GM18526 (cell line): Measurements from ENCODE around the gene HACL1.

ENCODE experiments used
- POLR2A ChIP-seq: IDR thresholded peaks from 3 replicates; pipeline ENCODE4 v1.6.1; 2011; ENCODE audit not compliant: insufficient read length; ENCODE audit errors: extremely low read depth

HACL1 gene

DNA sequence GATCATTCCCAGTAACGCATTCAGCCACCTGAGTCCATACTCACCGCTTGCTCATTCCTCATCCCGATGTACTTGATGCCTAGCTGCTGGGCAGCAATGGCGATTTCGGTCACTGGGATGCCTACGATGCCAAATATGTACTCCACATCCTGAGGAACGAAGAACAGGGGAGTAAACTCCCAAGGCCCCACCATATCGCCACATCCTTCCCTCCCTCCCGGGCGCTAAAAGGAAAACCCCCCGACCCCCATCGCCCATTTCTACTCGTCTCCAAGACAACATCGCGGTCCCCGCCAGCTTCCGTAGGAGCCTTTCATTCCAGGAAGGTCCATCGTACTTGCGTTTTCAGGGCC, 347 bp downstream of the HACL1 start:
- no peak for TF ChIP-seq POLR2A

DNA sequence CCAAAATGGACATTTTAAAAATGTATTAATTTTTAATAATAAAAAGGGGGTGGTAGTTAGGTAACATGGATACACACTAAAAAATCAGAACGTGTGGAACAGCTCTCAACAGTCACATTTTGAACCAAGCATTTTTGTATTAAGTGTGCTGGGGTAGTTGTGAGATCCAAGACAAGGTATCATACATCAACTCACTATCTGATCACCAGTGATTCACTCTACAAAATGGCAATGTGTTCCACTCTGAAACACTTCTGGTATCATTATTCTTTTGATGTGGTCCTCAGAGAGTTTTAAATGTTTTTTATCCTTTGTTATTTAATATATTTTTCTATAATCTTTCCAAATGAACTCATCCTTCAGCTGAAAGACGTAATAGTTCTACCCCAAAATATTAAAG, 5.4 kb downstream of the HACL1 start:
- no peak for TF ChIP-seq POLR2A

DNA sequence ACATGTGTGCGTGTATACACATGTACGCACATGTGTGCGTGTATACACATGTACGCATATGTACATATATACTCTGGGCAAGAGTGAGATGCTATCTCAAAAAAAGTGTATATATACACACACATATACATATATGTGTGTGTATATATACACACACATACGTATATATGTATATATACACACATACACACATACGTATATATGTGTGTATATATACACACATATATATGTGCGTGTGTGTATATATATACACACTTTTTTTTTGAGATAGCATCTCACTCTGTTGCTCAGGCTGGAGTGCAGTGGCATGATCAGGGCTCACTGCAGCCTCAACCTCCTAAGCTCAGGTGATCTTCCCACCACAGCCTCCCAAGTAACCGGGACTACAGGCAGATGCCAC, 8.4 kb downstream of the HACL1 start:
- no peak for TF ChIP-seq POLR2A

DNA sequence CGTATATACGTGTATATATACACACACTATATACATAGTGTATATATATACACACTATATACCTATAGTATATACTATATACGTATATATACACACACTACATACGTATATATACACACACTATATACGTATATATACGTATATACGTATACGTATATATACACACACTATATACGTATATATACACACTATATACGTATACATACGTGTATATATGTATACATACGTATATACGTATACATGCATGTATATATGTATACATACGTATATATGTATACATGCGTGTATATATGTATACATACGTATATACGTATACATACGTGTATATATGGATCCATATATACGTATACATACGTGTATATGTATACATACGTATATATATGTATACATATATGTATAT, 9.4 kb downstream of the HACL1 start:
- no peak for TF ChIP-seq POLR2A

DNA sequence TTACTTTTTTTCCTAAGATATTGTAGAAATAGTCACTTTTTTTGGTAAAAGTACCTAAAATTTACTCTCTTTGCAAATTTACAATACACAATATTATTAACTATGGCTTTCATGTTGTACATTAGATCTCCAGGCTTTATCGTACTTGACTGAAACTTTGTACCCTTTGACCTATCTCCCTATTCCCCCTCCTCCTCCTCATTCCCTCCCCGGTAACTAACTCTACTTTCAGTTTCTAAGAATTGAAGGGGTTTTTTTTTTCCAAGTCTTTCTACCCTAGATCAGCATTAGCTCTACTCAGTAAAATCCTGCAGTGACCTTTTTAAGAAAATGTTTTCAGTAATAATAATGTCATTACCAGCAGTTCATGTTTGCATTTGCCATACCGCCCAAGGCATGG, 10.1 kb downstream of the HACL1 start:
- TF ChIP-seq POLR2A: no peak

DNA sequence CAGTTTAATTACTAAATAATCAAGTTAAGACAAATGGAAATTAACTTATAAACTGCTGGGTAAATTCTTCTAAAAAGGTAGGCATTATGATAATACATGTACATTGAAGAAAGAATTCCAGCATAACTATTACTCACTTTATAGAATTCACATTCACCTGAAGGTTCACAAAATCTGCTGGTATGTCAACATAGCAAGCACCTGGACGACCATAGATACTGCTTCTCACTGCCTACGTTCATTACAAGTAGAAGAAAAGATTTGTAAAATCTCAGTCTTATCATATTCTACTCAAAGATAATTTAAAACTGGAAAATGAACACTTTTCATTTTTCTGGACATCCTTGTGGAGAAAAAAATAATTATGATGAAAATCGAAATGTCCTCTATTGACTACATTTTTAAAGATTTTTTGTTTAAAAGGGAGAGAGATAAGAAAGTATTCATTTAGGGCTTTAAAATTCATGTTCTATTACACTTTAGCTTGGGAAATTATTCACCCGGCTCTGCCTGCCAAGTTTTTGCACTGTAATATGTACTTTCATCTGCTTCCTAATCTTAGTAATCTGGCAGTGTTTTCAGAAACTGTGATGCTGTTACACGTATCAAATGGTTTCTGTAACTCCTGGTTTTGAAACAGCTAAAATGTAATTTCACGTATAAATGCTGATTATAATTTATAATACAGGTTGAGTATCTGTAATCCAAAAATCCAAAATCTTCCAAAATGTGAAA, 16.1 kb downstream of the HACL1 start:
- no peak for TF ChIP-seq POLR2A

DNA sequence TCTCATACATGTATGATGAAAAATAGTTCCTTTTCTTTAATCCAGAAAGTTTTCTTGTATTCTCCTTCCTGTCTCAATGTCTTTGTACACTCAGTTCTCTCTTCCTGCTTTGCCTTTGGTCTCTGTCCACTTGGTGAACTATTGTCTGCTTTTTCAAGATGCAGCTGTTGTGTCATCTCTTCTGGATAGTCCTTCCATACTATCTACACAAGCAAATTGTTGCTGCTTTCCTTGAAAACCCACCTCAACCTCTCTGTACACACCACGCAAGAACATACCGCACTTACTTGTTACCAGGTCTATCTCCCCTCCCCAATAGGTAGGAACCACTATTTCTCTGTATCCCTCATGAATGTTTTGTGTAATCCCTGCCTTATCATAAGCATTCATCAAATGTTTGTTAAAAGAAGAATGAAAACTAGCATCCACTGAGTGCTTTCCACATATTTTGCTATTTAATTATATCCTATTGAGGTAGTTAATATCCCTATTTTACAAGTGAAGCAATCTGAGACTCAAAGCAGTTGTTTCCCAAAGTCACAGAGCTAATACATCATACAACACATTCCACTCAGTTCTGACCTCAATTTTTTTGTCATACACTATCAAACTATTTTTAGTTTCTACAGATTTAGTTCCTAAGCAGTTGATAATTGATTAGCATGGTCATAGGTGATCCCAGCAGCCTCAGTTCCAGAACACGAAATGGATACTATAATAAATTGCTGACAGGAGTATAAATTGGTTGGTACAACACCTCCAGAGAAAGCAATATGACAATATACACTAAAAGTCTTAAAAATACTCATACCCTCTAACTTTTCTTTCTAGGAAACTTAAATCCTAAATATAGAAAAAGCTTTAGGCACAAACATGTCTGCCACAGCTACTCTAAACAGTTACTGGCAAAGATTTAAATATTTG, 19.6 kb downstream of the HACL1 start:
- no peak for TF ChIP-seq POLR2A

DNA sequence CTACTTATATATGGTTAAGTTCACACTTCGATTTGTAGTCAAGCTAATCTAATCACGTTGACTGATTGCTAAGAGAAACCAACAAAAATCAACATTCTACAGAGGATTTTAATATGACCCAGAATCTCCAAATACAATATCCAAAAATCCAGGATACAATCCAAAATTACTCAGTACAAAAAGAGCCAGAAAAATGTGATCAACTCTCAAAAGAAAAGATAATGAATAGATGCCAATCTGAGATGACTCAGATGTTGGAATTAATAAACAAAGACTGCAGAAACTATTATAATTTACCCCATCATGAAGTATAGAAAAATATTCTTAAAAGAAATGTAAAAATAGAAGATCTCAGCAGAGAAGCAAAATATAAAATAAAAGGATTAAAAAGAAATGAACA, 22.3 kb downstream of the HACL1 start:
- TF ChIP-seq POLR2A: no peak

DNA sequence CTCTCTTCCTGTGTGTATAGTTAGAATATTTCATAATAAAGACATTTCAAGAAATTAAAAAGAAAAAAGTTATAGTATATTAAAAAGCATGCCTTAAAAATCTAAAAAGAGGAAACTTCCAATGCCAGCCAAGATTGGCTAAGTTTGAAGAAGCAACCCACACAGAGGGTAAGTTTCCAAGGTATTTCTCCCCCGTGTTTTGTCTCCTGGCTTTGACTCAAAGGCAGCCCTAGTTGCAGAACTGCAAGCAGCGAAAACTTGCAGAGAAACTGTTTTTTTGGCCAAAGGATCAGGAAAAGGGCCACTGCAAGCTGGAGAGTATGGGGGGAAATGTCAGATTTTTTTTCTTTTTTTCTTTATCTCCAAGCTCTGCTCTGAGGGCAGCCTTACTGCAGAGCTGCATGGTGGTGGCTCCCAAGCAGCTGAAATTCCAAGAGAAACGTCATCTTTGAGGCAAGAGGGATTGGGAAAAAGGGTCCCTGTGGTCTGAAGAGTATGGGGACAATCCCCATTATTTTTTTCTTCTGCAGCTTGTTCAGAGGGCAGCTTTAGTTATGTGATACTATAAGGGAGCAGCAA, 23.0 kb downstream of the HACL1 start:
- TF ChIP-seq POLR2A: no peak

DNA sequence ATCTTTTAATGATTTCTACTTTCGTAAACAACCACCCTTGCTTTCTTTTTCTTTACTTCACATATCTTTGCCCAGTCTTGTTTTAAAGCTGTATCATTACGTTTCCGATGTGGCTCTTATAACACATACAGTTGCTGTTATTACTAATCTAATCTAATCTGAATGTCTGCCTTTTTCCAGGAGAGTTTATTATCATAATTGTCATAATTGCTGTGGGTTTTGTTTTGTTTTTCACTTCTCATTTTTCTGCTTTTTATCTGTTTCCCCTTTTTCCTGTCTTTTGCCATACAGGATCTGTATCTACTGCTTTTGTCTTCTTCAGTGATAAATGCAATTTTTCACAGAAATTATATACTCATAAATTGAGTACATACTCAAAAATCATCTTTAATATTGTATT, 24.9 kb downstream of the HACL1 start:
- no peak for TF ChIP-seq POLR2A

DNA sequence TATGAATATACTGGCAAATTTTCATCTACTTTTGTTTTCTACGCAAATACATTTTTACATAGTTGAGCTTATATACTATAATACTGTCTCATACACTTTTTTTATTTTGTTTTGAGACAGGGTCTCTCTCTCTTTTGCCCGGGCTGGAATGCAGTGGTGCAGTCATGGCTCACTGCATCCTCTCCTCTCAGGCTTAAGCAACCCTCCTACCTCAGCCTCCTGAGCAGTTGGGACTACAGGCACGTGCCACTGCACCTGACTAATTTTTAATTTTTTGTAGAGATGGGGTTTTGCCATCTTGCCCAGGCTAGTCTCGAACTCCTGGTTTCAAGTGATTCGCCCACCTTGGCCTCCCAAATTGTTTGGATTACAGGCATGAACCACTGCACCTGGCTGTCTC, 25.9 kb downstream of the HACL1 start:
- no peak for TF ChIP-seq POLR2A

DNA sequence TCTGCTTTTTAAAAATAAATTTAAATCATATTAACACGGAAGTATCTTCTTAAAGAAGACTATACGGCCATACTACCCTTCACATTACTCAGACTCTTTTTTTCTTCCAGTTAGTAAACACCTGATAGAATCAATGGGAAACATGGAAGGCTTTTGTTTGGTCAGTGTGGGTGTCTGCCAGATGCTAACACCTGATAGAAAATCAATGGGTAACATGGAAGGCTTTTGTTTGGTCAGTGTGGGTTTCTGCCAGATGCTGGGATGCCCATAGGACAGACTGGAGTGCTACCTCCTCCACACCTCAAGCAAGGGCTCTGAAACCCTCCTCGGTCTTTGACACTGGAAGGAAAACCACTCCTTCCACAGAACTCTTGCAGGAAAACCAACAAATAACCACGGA, 29.2 kb downstream of the HACL1 start:
- no peak for TF ChIP-seq POLR2A

DNA sequence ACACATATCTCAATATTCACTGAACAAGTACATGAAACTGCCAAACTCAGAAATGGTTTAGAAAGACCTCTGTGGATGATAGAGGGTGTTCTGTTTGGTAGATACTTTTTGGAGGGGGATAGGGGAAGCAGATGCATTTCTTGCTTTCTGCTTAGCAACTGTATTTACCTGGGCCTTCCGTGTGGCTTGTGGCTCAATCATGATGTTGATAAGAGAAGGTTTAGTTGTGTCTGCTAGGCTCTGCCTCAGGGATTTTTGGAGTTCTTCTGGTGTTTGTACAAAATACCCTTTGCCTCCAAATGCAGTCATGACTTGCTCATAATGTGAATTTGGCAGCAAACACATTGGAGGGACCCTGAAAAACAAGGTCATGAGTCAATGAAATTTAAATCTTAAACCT, 38.2 kb downstream of the HACL1 start:
- no peak for TF ChIP-seq POLR2A

DNA sequence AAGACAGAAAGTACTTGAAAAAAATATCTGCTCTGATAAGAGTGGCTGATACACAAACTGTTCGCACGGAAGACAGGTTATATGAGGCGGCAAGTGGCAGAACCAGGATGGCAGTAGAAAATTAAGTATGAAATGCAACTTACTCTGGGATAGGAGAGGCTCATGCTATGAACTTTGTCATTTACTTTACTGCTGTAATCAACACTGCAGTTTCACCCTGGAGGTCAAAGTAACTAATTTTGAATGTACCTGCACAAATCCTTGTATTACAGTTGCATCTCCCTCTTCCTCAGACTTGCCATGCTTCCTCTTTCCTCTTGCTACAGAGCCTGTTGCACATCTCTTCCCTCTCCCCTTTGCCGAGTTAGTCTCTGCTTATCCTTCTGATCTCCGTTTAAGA, 38.8 kb downstream of the HACL1 start:
- no peak for TF ChIP-seq POLR2A

DNA sequence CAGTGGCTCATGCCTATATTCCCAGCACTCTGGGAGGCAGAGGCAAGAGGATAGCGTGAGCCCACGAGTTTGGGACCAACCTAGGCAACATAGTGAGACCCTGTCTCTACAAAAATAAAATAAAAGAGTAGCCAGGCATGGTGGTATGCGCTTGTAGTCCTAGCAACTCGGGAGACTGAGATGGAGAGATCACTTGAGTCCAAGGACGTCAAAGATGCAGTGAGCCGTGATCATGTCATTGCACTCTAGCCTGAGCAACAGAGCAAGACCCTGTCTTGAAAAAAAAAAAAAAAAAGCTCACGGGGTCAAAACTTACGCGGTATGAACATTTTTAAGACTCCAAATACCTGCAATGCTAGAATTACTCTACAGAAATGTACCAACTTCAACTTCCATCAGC, 42.8 kb downstream of the HACL1 start:
- no peak for TF ChIP-seq POLR2A

DNA sequence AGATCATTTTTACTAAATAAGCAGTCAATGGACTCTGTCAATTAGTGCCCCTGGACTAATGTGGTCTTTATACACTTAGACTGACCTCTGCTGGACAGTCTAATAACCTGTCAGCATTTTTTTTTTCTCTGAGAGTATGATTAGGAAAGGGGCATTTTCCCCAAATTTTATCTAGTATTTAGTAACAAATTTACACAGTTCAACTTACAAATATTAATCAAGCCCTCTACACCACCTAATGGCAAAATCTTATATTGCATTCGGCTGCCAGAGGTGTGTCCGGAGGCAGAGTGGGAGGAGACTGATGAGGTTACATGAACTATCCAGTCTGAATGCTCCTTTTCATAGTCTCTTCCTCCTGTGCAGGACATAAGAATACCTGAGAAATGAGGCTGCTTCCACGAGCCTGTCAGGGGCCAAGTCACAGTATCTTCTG, 43.8 kb downstream of the HACL1 start:
- TF ChIP-seq POLR2A: no peak
